Heart right ventricle (tissue), 16 donors: ENCODE data around the gene GIT2. TPM values are rescaled to one million over a fixed set of nuclear protein-coding genes. Genes with fewer than 3 reads are reported as not detected.

Experiments
- ATAC-seq, 8 donors: fragments of 200-7000 bp; cut with Tn5 transposase; one replicate each; pipeline ENCODE4 v1.9.1; 2020; ENCODE audit warnings: mild to moderate bottlenecking in 8 of 8, moderate library complexity in 8 of 8, moderate number of reproducible peaks in 1 of 8
- DNase-seq, 2 donors: peaks; one replicate each; pipeline ENCODE4 v3.0.0-alpha.2; 2020
- H3K27ac ChIP-seq, 10 donors: fragments of 200-600 bp; sonication (generic) in 2 of 10; one replicate each; pipeline versions ENCODE4 v1.5.0 to v1.8.0; 2020 to 2022; ENCODE audit warnings: mild to moderate bottlenecking in 3 of 10
- H3K27me3 ChIP-seq, 7 donors: fragments of 200-600 bp; one replicate each; pipeline ENCODE4 v1.8.0; 2021 to 2022; ENCODE audit warnings: mild to moderate bottlenecking in 2 of 7
- H3K36me3 ChIP-seq, 9 donors: fragments of 200-600 bp; sonication (generic) in 1 of 9; one replicate each; pipeline versions ENCODE4 v1.5.0 to v1.8.0; 2020 to 2022; ENCODE audit warnings: mild to moderate bottlenecking in 2 of 9
- H3K4me1 ChIP-seq, 9 donors: fragments of 200-600 bp; sonication (generic) in 1 of 9; one replicate each; pipeline versions ENCODE4 v1.5.0 to v1.8.0; 2020 to 2022; ENCODE audit warnings: mild to moderate bottlenecking in 4 of 9
- H3K4me3 ChIP-seq, 10 donors: fragments of 200-600 bp; sonication (generic) in 2 of 10; one replicate each; pipeline versions ENCODE4 v1.5.0 to v1.8.0; 2020 to 2022; ENCODE audit warnings: mild to moderate bottlenecking in 7 of 10, moderate library complexity in 2 of 10
- H3K9me3 ChIP-seq, 11 donors: fragments of 200-600 bp in 10 of 11; sonication (generic) in 2 of 11; one replicate each; pipeline versions ENCODE4 v1.5.0 to v1.8.0; 2013 to 2022; ENCODE audit warnings: mild to moderate bottlenecking in 2 of 11, control low read depth in 1 of 11, moderate library complexity in 1 of 11
- CTCF ChIP-seq, 9 donors: fragments of 200-600 bp; sonication (generic) in 2 of 9; IDR thresholded peaks; one replicate each; pipeline versions ENCODE4 v1.5.0 to v1.8.0; 2021 to 2022; ENCODE audit warnings: antibody characterized with exemption in 9 of 9, mild to moderate bottlenecking in 5 of 9, moderate library complexity in 1 of 9
- WGBS, 2 donors: extraction: QIAGEN DNeasy Blood & Tissue Kit; methylation state at CpG; one replicate each; pipeline ENCODE4 v1.1.7; 2013; ENCODE audit warnings: inconsistent platforms in 1 of 2; 5-methylcytosine and 5-hydroxymethylcytosine counted together
- intact Hi-C, 10 donors: fragments of 100-400 bp; cut with DNase I; formaldehyde crosslinking; loops; one replicate each; pipeline versions ENCODE4 v1.11.1 to v1.14.2; 2022
- polyA plus RNA-seq, 2 donors: library from polyadenylated mRNA; stranded (reverse); fragments of 200-250 nt; gene quantifications; one replicate each; pipeline ENCODE4 v1.2.3, GENCODE V29; 2013
- total RNA-seq, 10 donors: library from RNA; stranded (reverse); fragmentation: NEBNext Ultra II Directional in 3 of 10; extraction: Animal tissue kit (Norgen Biotek cat#: 25700) in 3 of 10; gene quantifications; one replicate each; pipeline versions ENCODE4 v1.2.1 to v1.2.4, GENCODE V29; 2021 to 2023
- donor health status: Arrhythmogenic right ventricular cardiomyopathy.
- donor health status: ischemic (EF 13 %, LVEDD 7.1; RV severe dilation, severe dysfunction).
- donor health status: healthy with polysubstance abuse.
- donor health status: DM: no; HTN: yes; CAD: no.
- donor health status: DM: no; HTN: no; CAD: no.
- donor health status: ischemic (EF 25% LVEDD 6.9; RV normal size, moderate dysfunction).
- donor health status: ischemic (EF 25% LVEDD 5.7; RV mildly dilated, moderate dysfunction).
- donor health status: healthy.
- donor health status: DM: yes; HTN: yes; CAD: no.
- donor health status: Ischemic cardiomyopathy.
- donor health status: ischemic (EF 35%, LVEDD 5.7; RV mildly dilated, moderate dysfunction).
- donor health status: nonischemic (EF 11% LVEDD 7.7; RV severe dilation, severe dysfunction).
- donor health status: DM: yes; HTN: yes; CAD: no.
- donor health status: PGD.
- donor health status: ischemic (EF 29% LVEDD 5.4; RV normal size, mild dysfunction).
- donor health status: nonischemic (EF 23%, LVEDD 6.1; RV moderate dilation, normal function).

Gene GIT2
- total and polyA plus RNA-seq, 12 donors: 17.8 to 44.9 (median 38.9) TPM

GRCh38 chr12:109888179-109889020 lies 107.8 kb downstream of the GIT2 start:
- Histone ChIP-seq H3K36me3 (no peaks in the 10 kb centered on the region), H3K4me1 (peaks cover 0 to 32% (median 11%) of the 10 kb centered on the region in 9 donors), H3K4me3 (no peak overlapping the region), H3K27ac (peak overlapping the region in 8 of 10 donors; percentile 42 to 88 (median 60)), H3K9me3 (no peaks in the 10 kb centered on the region), H3K27me3 (peaks cover 0 to 5% (median 0%) of the 10 kb centered on the region in 7 donors)
- ATAC-seq (peak in 7 of 8 donors; percentile 52 to 87 (median 64)), DNase-seq (no peak)
- no peak for TF ChIP-seq CTCF (IDR thresholded peaks at IDR 0.05)
- WGBS, 2 donors: 59 to 63% methylated on average over 12 of the region's 12 CpGs
- intact Hi-C loops: no loop called here

GRCh38 chr12:109885616-109886015 lies 110.6 kb downstream of the GIT2 start:
- intact Hi-C loops: no loop called here
- no peak overlapping the region for H3K27ac ChIP-seq
- no peaks in the 10 kb centered on the region for H3K9me3 ChIP-seq
- 77 to 87% methylated on average over 10 of the region's 10 CpGs for WGBS, 2 donors
- peaks cover 3 to 36% (median 15%) of the 10 kb centered on the region in 9 donors for H3K4me1 ChIP-seq
- H3K4me3 ChIP-seq: no peak overlapping the region
- ATAC-seq: no peak
- DNase-seq: no peak
- no peak for TF ChIP-seq CTCF (IDR thresholded peaks at IDR 0.05)
- no peaks in the 10 kb centered on the region for H3K27me3 ChIP-seq
- H3K36me3 ChIP-seq: no peaks in the 10 kb centered on the region

- no peak overlapping the region for H3K27ac ChIP-seq
- H3K4me3 ChIP-seq: no peak overlapping the region
- 61 to 68% methylated on average over 4 of the region's 4 CpGs for WGBS, 2 donors
- H3K9me3 ChIP-seq: no peaks in the 10 kb centered on the region
- no peak for TF ChIP-seq CTCF (IDR thresholded peaks at IDR 0.05)
- ATAC-seq (no peak), DNase-seq (no peak)
- intact Hi-C loops: loop anchor here in 2 of 10 donors (5.0 kb wide), 2 partner anchors 81 to 456 kb away; no protein-coding TSS in a partner anchor
- H3K36me3 ChIP-seq: no peaks in the 10 kb centered on the region
- peaks cover 8 to 32% (median 22%) of the 10 kb centered on the region in 9 donors for H3K4me1 ChIP-seq
- H3K27me3 ChIP-seq: no peaks in the 10 kb centered on the region
Observed at GRCh38 chr12:109883461-109883860, 112.7 kb downstream of the GIT2 start.

GRCh38 chr12:109881752-109882151 lies 114.4 kb downstream of the GIT2 start:
- H3K27ac ChIP-seq: no peak overlapping the region
- WGBS, 2 donors: 85 to 87% methylated on average over 2 of the region's 2 CpGs
- DNase-seq (no peak), ATAC-seq (no peak)
- no peak overlapping the region for H3K4me3 ChIP-seq
- H3K36me3 ChIP-seq: no peaks in the 10 kb centered on the region
- peaks cover 11 to 32% (median 27%) of the 10 kb centered on the region in 9 donors for H3K4me1 ChIP-seq
- no peak for TF ChIP-seq CTCF (IDR thresholded peaks at IDR 0.05)
- H3K27me3 ChIP-seq: no peaks in the 10 kb centered on the region
- H3K9me3 ChIP-seq: no peaks in the 10 kb centered on the region
- intact Hi-C loops: loop anchor here in 5 of 10 donors (2.0 to 5.0 kb wide), 3 partner anchors 77 to 454 kb away; no protein-coding TSS in a partner anchor
